PC-9 (cell line): Measurements from ENCODE around the gene OR12D2. TPM values are rescaled to one million over a fixed set of nuclear protein-coding genes. Genes with fewer than 3 reads are reported as not detected.
"Not testable (repeated sequence)": the region's sequence is repeated elsewhere in the genome, so short reads cannot be mapped to it uniquely, and the experiment has no call there.

Experiments used
- BruUV-seq: library from RNA; stranded (reverse); fragments of 400-500 nt; replicated peaks from 2 replicates; lab custom pipeline; 2021; lab: Mats Ljungman, UMichigan
- CTCF ChIA-PET: fragments of 300-600 bp; sonication (Branson Sonifier 250); formaldehyde crosslinking; loops from one replicate; lab custom pipeline; 2022; ENCODE audit warnings: antibody characterized with exemption; lab: Charles Lee
- POLR2A ChIA-PET: fragments of 300-600 bp; sonication (Branson Sonifier 250); formaldehyde crosslinking; loops from one replicate; lab custom pipeline; 2022; ENCODE audit warnings: antibody characterized with exemption; ENCODE audit not compliant: unreplicated experiment; lab: Charles Lee
- DNase-seq, 2 experiments: peaks; one replicate each; pipeline versions ENCODE4 v3.0.0 to v3.0.0-alpha.2; 2015 to 2022; ENCODE audit warnings: mixed read lengths in 1 of 2
- H2AFZ ChIP-seq: fragments of 200-600 bp; sonication (generic); 2 replicates; pipeline ENCODE4 v1.8.1; 2017; ENCODE audit warnings: antibody characterized with exemption
- H3F3A ChIP-seq: fragments of 200-600 bp; sonication (generic); 2 replicates; pipeline ENCODE4 v1.8.1; 2017; ENCODE audit warnings: antibody characterized with exemption, mild to moderate bottlenecking, low read depth; ENCODE audit not compliant: insufficient read depth
- H3K27ac ChIP-seq: fragments of 200-600 bp; sonication (generic); 2 replicates; pipeline ENCODE4 v1.6.1; 2016; ENCODE audit warnings: mixed run types
- H3K27me3 ChIP-seq: fragments of 200-600 bp; sonication (generic); 2 replicates; pipeline ENCODE4 v1.6.1; 2016; ENCODE audit warnings: low read depth, mixed run types; ENCODE audit not compliant: insufficient read depth
- H3K36me3 ChIP-seq: fragments of 200-600 bp; sonication (generic); 2 replicates; pipeline ENCODE4 v1.6.1; 2016; ENCODE audit warnings: low read depth, mixed run types
- H3K4me1 ChIP-seq: fragments of 200-600 bp; sonication (generic); replicated peaks from 2 replicates; pipeline ENCODE4 v1.6.1; 2016; ENCODE audit warnings: mixed run types; ENCODE audit not compliant: insufficient read depth
- H3K4me2 ChIP-seq: fragments of 200-600 bp; sonication (generic); 2 replicates; pipeline ENCODE4 v1.6.1; 2017; ENCODE audit warnings: mixed run types
- H3K4me3 ChIP-seq: fragments of 200-600 bp; sonication (generic); 2 replicates; pipeline ENCODE4 v1.6.1; 2016; ENCODE audit warnings: mixed run types
- H3K79me2 ChIP-seq: fragments of 200-600 bp; sonication (generic); 2 replicates; pipeline ENCODE4 v1.6.1; 2017; ENCODE audit warnings: low read depth, mixed run types
- H3K9me2 ChIP-seq: fragments of 200-600 bp; sonication (generic); 2 replicates; pipeline ENCODE4 v1.8.1; 2017; ENCODE audit warnings: mild to moderate bottlenecking; ENCODE audit not compliant: insufficient read depth
- H3K9me3 ChIP-seq: fragments of 200-600 bp; sonication (generic); 2 replicates; pipeline ENCODE4 v1.8.1; 2016; ENCODE audit warnings: low read depth; ENCODE audit not compliant: insufficient read depth
- H4K20me1 ChIP-seq: fragments of 200-600 bp; sonication (generic); 2 replicates; pipeline ENCODE4 v1.8.1; 2017; ENCODE audit not compliant: insufficient read depth
- EZH2 ChIP-seq: fragments of 200-600 bp; sonication (generic); IDR thresholded peaks from 2 replicates; pipeline ENCODE4 v1.8.0; 2017; ENCODE audit warnings: antibody characterized with exemption, low read depth
- intact Hi-C: fragments of 100-400 bp; cut with micrococcal nuclease; formaldehyde crosslinking; loops from one replicate; pipeline ENCODE4 v1.10.0; 2022; ENCODE audit not compliant: unreplicated experiment
- total RNA-seq: library from RNA; stranded (reverse); gene quantifications from 2 replicates; pipeline ENCODE4 v1.2.3, GENCODE V29; 2021
- TF ChIP-seq, protein P1 (sequence below): fragments of 200-600 bp; sonication (generic); conservative IDR thresholded peaks from 2 replicates; pipeline ENCODE4 v1.6.1; 2017; ENCODE audit warnings: mixed run types, antibody characterized with exemption, mild to moderate bottlenecking, moderate library complexity

OR12D2 gene
- total RNA-seq, 1 experiment from 2014 or later: not detected

DNA sequence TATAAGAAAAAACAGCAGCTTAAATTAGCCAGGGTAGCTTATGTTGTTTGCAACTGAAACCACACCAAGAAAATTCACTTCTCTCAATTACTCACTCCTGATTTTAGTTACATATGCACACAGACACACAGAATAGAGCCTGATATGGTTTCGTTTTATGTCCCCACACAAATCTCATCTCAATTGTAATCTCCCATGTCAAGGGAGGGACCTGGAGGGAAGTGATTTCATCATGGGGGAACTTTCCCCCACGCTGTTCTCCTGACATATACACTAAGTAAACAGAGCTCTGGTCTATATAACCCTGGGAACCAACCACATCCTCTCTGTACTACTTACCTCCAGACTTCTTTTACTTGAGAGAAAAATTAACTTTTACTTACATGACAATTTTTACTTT, 29.1 kb downstream of the OR12D2 start:
- Histone ChIP-seq H3K9me3 (no peaks in the 10 kb centered on the region), H3K4me2 (no peak overlapping the region), H3F3A (no peaks in the 10 kb centered on the region), H3K36me3 (no peaks in the 10 kb centered on the region), H3K27me3 (peaks cover 17% of the 10 kb centered on the region; the same call in 1 of the 2 replicates), H3K4me3 (no peak overlapping the region), H3K4me1 (no peaks in the 10 kb centered on the region), H2AFZ (no peak overlapping the region), H4K20me1 (0 out of 2 replicates have a peak, but pooled peaks cover 2% of the 10 kb centered on the region), H3K27ac (no peak overlapping the region), H3K9me2 (peaks cover 4% of the 10 kb centered on the region; the same call in 1 of the 2 replicates), H3K79me2 (no peaks in the 10 kb centered on the region)
- intact Hi-C loops: no loop called here
- ChIA-PET CTCF (no interaction called here), POLR2A (no interaction called here)
- no peak for TF ChIP-seq EZH2
- TF ChIP-seq, protein P1, sequence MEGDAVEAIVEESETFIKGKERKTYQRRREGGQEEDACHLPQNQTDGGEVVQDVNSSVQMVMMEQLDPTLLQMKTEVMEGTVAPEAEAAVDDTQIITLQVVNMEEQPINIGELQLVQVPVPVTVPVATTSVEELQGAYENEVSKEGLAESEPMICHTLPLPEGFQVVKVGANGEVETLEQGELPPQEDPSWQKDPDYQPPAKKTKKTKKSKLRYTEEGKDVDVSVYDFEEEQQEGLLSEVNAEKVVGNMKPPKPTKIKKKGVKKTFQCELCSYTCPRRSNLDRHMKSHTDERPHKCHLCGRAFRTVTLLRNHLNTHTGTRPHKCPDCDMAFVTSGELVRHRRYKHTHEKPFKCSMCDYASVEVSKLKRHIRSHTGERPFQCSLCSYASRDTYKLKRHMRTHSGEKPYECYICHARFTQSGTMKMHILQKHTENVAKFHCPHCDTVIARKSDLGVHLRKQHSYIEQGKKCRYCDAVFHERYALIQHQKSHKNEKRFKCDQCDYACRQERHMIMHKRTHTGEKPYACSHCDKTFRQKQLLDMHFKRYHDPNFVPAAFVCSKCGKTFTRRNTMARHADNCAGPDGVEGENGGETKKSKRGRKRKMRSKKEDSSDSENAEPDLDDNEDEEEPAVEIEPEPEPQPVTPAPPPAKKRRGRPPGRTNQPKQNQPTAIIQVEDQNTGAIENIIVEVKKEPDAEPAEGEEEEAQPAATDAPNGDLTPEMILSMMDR: no peak
- no TSS peak for BruUV-seq
- DNase-seq: no peak

DNA sequence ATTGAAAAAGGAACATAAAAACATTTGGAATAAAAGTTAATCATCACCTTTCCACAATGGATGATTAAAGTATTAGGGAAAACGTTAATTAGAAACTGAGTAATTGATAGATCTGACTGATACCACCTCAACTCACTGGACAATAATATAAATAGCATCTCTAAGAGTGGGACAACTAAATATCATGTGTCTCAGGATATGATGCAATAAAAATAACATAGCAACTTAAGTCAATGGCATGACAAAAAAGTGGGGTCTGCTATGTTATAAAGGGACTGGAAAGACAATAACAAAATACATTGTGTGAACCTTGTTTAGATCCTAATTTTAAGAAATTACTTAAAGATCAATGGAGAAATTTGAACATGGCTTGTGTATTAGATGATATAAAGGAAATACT, 29.6 kb downstream of the OR12D2 start:
- H3K9me2 ChIP-seq: peaks cover 4% of the 10 kb centered on the region; the same call in 1 of the 2 replicates
- no peak overlapping the region for H3K4me2 ChIP-seq
- H3K4me1 ChIP-seq: no peaks in the 10 kb centered on the region
- no peaks in the 10 kb centered on the region for H3K9me3 ChIP-seq
- H3K27me3 ChIP-seq: peaks cover 17% of the 10 kb centered on the region; the same call in 1 of the 2 replicates
- no peaks in the 10 kb centered on the region for H3K36me3 ChIP-seq
- ChIA-PET CTCF (no interaction called here), POLR2A (no interaction called here)
- 0 out of 2 replicates have a peak, but pooled peaks cover under 1% of the 10 kb centered on the region for H4K20me1 ChIP-seq
- H2AFZ ChIP-seq: no peak overlapping the region
- no peak for DNase-seq
- no peaks in the 10 kb centered on the region for H3F3A ChIP-seq
- BruUV-seq: no TSS peak
- no peaks in the 10 kb centered on the region for H3K79me2 ChIP-seq
- intact Hi-C loops: no loop called here
- H3K27ac ChIP-seq: no peak overlapping the region
- TF ChIP-seq EZH2: no peak
- TF ChIP-seq, protein P1: no peak
- no peak overlapping the region for H3K4me3 ChIP-seq

DNA sequence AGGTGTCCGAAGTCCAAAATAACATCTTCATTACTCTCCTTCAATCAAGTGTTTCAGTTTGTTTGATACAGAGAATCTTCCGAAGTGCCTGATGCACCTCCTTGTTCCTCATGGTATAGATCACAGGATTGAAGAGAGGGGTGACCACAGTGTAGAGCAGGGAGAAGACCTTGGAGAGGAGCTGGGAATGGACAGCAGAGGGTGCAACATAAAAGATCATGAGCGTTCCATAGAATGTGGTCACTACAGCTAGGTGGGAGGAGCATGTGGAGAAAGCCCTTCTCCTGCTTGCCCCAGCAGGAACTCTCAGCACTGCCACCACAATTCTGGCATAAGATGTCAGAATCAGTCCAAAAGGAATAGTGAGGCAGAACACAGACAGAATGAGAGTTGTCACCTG, 31.2 kb downstream of the OR12D2 start:
- peaks cover 17% of the 10 kb centered on the region; the same call in 1 of the 2 replicates for H3K27me3 ChIP-seq

DNA sequence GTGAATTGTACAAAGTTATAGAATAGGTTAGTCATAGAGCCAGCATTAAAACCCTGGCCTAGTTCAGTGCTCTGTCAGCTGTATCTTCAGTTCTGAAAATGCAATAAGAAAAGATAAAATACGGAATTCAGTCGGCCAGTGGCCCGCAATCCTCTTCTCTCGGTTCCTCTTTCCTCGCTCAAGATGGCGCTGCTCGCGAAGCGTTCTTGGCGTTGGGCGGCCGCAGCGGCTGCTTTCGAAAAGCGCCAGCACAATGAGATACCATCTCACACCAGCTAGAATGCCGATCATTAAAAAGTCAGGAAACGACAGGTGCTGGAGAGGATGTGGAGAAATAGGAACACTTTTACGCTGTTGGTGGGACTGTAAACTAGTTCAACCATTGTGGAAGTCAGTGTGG, 41.3 kb downstream of the OR12D2 start:
- POLR2A ChIA-PET, DNase-seq, H3K4me2 ChIP-seq, H3K9me2 ChIP-seq, H3K79me2 ChIP-seq, H2AFZ ChIP-seq, H3K36me3 ChIP-seq, BruUV-seq, CTCF ChIA-PET, H4K20me1 ChIP-seq, H3F3A ChIP-seq, intact Hi-C loops, H3K9me3 ChIP-seq, H3K27ac ChIP-seq, H3K4me3 ChIP-seq, H3K4me1 ChIP-seq: not testable (repeated sequence)
- peaks cover 14% of the 10 kb centered on the region; the same call in 1 of the 2 replicates for H3K27me3 ChIP-seq

More for the DNA sequence above, 31.2 kb downstream of the OR12D2 start:
- H3K79me2 ChIP-seq: no peaks in the 10 kb centered on the region
- no peaks in the 10 kb centered on the region for H4K20me1 ChIP-seq
- no peaks in the 10 kb centered on the region for H3K9me2 ChIP-seq
- no peak overlapping the region for H2AFZ ChIP-seq
- no peaks in the 10 kb centered on the region for H3K9me3 ChIP-seq
- no peak overlapping the region for H3K27ac ChIP-seq
- POLR2A ChIA-PET: no interaction called here
- no peak overlapping the region for H3K4me3 ChIP-seq
- no peaks in the 10 kb centered on the region for H3K4me1 ChIP-seq
- CTCF ChIA-PET: no interaction called here
- intact Hi-C loops: no loop called here
- no peaks in the 10 kb centered on the region for H3F3A ChIP-seq
- TF ChIP-seq EZH2: no peak
- H3K36me3 ChIP-seq: no peaks in the 10 kb centered on the region
- no peak overlapping the region for H3K4me2 ChIP-seq
- no TSS peak for BruUV-seq
- no peak for DNase-seq
